ENCODE measurements around the gene UBALD1.

DNA sequence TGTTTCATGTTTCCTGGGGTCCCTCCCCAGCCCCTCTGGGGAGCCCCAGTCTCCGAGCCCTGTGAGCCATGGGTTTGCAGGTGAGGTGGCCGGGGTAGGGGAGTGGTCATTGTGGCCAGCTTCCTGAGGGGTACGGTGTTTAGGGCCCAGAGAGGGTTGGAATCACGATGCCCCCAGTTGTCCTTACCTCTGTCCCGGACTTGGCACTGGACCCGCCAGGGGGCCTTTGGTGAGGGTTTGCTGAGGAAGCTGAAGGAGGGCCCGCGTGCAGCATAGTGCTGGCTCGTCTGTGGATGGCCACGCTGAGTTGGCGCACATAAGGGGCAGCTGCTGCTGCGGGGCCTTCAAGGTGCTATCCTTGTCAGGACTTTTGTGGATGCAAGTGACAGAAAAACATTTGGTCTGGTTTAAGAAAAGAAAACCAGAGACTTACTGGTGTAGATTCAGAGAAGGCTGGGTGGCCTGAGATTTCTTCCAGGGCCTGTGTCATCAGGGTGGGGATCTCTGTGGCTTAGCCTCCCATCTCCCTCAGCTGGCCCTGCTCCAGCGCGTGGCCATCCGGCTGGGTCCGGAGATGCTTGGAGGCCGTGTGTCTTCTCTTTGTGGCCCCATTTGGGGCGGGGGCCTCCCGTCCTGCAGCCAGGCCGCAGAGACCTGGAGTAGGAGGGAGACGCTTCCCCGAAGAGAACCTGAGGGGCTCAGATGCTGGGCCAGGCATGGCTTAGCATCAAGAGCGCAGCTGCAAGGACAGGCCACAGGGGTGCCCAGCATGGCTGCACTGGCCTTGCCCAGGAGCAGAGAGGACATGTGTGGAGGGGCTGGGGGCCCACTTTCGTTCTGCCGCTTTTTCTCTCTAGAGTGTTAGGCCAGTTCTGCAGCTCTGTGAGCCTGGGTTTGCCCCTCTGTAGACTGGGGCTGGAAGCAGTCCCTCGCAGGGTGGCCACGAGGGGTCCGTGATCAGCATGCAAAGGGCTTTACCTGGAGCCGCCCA is 45.0 kb upstream of the UBALD1 start:
- TF ChIP-seq POLR2AphosphoS5 (IDR thresholded peaks at IDR 0.05; ENCODE audit: low read depth, low read length): no peak
- TF ChIP-seq REST (IDR thresholded peaks at IDR 0.05; ENCODE audit: insufficient read depth in 1 of 2, low read depth in 2 of 2, low read length in 2 of 2): no peak
- no peak for TF ChIP-seq TAF1 (IDR thresholded peaks at IDR 0.05; ENCODE audit: borderline replicate concordance, insufficient read depth, low read length)
- TF ChIP-seq SIN3A (IDR thresholded peaks at IDR 0.05; ENCODE audit: borderline replicate concordance, insufficient read depth, low read length): no peak

All from PFSK-1 (cell line).